GM19238 (cell line): ENCODE measurements around the gene DNAJC19.
A peak's percentile ranks its signal among the peaks of the same experiment; 100 is the strongest.
"Not testable (repeated sequence)": the region's sequence is repeated elsewhere in the genome, so short reads cannot be mapped to it uniquely, and the experiment has no call there.

Experiments
- DNase-seq: peaks from one replicate; pipeline ENCODE4 v3.0.0; 2011; ENCODE audit warnings: low spot score; ENCODE audit not compliant: insufficient read length

The DNAJC19 gene

GRCh38 chr3:180989291-180990163 is at the start of gene DNAJC19:
Gene DNAJC19 (minus strand): TSS chr3:180989736. CDS start chr3:180989602, 134 bp downstream.
- DNase-seq = peak; percentile 73

GRCh38 chr3:181030948-181031347 is 41.4 kb upstream of the DNAJC19 start:
- DNase-seq = no peak

- DNase-seq = no peak
Observed at GRCh38 chr3:181025204-181025603, 35.7 kb upstream of the DNAJC19 start.

GRCh38 chr3:181017690-181018089 is 28.2 kb upstream of the DNAJC19 start:
- no peak for DNase-seq

GRCh38 chr3:181009225-181009624 is 19.7 kb upstream of the DNAJC19 start:
- no peak for DNase-seq

- DNase-seq = no peak
Observed at GRCh38 chr3:181008796-181009195, 19.3 kb upstream of the DNAJC19 start.

GRCh38 chr3:181007262-181007661 is 17.7 kb upstream of the DNAJC19 start:
- DNase-seq = no peak

- DNase-seq = no peak
Observed at GRCh38 chr3:181006541-181006940, 17.0 kb upstream of the DNAJC19 start.

GRCh38 chr3:181003469-181003868 is 13.9 kb upstream of the DNAJC19 start:
- not testable (repeated sequence) for DNase-seq

GRCh38 chr3:181002331-181002730 is 12.8 kb upstream of the DNAJC19 start:
- not testable (repeated sequence) for DNase-seq

- no peak for DNase-seq
Observed at GRCh38 chr3:180996415-180996932, 6.9 kb upstream of the DNAJC19 start.

- DNase-seq = no peak
Observed at GRCh38 chr3:180990505-180990904, 969 bp upstream of the DNAJC19 start.

GRCh38 chr3:180987344-180987743 is 2.2 kb downstream of the DNAJC19 start:
- no peak for DNase-seq

GRCh38 chr3:180986366-180986765 is 3.2 kb downstream of the DNAJC19 start:
- DNase-seq = not testable (repeated sequence)

GRCh38 chr3:180983136-180983535 is 6.4 kb downstream of the DNAJC19 start:
- no peak for DNase-seq

- DNase-seq = no peak
Observed at GRCh38 chr3:180981912-180982311, 7.6 kb downstream of the DNAJC19 start.

GRCh38 chr3:180980611-180981010 is 8.9 kb downstream of the DNAJC19 start:
- no peak for DNase-seq

- DNase-seq = no peak
Observed at GRCh38 chr3:180979961-180980360, 9.6 kb downstream of the DNAJC19 start.

- no peak for DNase-seq
Observed at GRCh38 chr3:180977498-180977897, 12.0 kb downstream of the DNAJC19 start.

GRCh38 chr3:180974286-180974685 is 15.2 kb downstream of the DNAJC19 start:
- DNase-seq = no peak

- DNase-seq = no peak
Observed at GRCh38 chr3:180973543-180973942, 16.0 kb downstream of the DNAJC19 start.

GRCh38 chr3:180970931-180971330 is 18.6 kb downstream of the DNAJC19 start:
- no peak for DNase-seq

- DNase-seq = no peak
Observed at GRCh38 chr3:180962530-180962929, 27.0 kb downstream of the DNAJC19 start.
